GM18873 (cell line): Measurements from ENCODE around the gene DIPK1B.

Experiments used
- ATAC-seq: cut with Tn5 transposase; IDR thresholded peaks from one replicate; pipeline ENCODE4 v1.9.1; 2021; ENCODE audit warnings: mild to moderate bottlenecking, moderate library complexity, moderate number of reproducible peaks; ENCODE audit not compliant: unreplicated experiment, low FRiP score

Gene DIPK1B

DNA sequence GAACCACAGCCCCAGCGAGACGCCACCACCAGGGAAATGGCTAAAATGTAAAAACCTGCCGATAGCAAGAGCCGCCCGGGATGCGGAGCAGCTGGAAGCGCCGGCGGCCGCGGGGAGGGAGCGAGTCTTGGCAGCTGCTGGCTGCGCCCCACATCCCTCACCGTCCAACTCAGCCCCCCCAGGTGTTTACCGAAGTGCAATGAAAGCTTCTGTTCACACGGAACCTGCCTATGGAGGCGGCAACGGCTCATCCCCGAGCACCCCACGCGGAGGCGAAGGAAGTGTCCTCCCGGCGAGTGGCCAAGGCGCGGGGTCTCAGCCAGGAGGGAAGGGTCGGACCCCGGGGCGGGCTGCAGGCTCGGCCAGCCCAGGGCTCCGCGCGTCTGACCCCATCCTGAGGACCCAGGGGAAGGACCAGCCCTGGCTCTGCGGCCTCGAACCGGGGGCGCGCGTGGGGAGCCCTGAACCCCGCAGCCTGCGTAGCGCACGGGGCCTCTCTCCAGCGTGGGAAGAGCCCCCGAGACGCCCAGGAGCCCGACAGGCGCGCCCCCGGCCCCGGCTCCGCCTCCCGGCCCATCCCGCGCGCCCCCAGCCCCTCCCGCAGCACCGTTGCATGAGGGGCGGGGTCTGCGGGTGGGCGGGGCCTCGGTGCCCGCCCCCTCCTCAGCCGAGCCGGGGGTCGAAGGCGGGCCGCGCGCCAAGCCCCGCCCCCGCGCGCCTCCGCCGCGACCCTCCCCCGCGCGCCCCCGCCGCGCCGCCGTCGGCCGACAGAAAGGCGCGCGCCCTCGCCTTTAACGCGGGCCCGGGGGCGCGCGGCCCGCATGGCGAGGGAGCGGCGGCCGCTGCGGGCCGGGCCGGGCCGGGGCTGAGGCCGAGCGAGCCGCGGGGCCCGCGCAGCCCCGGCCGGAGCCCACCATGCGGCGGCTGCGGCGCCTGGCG, at the start of gene DIPK1B:
DIPK1B (plus strand) TSS at position 822 of the 939 bp plus-strand sequence; CDS start at position 916, 94 bp downstream.
- ATAC-seq: no peak

DNA sequence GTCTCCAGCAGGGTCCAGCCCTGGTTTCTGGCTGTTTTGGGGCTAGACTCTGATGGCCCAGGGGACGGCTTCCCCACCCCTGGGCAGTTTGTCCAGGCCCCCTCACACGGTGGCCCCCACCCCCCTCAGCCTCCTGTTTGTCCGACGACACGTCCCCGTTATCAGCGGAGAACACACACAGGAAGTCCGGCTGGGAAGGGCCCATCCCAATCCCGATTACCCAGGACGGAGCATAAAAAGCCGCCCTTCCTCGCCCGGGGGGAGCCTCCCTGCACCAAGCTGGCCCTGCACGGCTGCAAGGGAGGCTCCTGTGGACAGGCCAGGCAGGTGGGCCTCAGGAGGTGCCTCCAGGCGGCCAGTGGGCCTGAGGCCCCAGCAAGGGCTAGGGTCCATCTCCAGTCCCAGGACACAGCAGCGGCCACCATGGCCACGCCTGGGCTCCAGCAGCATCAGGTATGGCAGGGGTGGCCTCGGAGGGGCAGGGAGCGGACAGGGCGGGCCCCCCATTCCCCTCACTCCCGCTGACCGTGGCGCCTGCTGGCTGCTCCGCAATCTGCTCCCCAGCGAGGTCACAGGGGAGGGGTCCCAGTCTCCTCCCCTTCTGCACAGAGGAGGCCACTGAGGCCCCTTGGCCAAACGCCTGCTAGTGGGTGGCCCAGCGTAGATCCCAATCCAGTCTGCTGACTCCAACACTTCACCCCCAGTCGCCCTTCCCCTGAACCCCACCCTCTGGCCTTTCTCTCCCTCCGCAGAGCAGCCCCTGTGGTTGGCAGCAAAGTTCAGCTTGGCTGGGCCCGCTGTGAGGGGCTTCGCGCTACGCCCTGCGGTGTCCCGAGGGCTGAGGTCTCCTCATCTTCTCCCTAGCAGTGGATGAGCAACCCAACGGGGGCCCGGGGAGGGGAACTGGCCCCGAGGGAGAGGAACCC, 49.5 kb upstream of the DIPK1B start, which contains the start of gene EGFL7:
EGFL7 (plus strand) TSS at position 261 of the 926 bp plus-strand sequence. CDS start 5,367 bp downstream, outside the sequence.
- no peak for ATAC-seq

DNA sequence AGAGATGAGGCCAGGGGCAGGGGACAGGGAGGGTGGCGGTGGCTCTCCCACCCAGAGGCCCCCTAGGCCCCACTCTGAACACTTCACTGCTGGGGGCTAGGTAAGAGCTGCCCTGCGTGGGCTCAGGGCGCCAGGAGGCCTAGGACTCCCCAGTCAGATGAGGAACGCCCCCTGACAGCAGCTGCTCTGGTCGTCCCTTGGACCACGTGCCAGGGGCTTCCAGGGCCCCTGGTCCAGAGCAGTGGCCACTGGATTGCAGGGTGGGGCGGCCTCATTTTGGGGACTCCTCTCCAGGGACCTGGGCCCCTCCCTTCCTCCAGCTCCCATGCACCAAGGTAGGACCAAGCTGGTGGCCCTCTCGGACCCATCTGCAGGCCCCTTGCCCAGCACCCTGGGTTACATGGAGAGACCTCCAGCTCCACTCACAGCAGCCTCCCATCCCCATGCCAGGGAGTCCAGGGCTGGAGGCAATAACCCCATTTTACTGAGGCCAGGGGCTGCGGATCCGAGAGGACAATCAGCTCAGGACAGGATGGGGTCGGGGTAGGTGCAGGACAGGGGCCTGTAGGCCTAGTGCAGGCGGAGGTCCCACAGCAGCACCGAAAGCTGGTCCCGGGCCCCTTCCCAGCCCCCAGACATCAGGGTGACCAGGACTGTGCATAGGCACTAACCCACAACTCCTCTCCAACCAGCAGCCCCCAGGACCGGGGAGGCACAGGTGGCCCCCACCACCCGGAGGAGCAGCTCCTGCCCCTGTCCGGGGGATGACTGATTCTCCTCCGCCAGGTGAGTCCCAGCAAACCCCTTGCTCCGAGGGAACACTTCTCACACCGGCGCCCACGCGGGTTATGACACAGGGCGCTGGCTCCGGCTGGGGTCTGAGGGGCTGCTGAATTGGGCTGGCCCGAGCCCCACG, 48.1 kb upstream of the DIPK1B start:
- no peak for ATAC-seq

GRCh38 chr9:136665111-136665703, 47.2 kb upstream of the DIPK1B start:
- ATAC-seq: no peak

DNA sequence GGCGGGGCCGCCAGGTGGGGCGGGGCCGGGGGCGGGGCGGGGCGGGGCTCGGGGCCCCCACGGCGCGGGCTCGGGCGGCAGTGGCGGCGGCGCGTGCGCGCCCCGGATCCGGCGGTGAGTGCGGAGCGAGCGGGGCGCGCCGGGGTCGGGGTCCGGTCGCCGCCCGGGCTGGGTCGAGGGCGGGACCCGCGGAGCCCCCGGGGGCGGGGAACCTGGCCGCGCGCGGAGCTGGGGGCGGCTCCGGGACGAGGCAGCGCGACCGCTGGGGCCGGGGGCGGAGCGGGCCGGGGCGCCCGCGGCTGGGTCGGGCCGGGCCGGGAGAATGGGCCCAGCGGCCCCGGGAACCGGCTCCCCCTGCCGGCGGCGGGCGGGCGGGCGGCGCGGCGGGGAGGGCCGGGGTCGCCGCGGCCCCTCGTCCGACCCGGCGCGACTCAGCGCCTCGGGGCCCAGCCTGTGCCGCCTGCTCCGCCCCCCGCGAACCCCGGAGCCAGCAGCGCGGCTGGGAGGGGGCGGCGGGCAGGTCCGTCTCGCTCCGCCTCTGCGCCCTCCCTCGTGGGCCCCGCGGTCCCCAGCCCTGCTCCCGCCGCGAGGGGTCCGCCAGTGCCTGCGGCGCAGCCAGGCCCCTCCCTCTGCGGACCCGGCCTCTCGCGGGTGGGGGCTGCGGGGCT, 46.5 kb upstream of the DIPK1B start:
- no peak for ATAC-seq

GRCh38 chr9:136666372-136667213, 45.8 kb upstream of the DIPK1B start:
- ATAC-seq: no peak

DNA sequence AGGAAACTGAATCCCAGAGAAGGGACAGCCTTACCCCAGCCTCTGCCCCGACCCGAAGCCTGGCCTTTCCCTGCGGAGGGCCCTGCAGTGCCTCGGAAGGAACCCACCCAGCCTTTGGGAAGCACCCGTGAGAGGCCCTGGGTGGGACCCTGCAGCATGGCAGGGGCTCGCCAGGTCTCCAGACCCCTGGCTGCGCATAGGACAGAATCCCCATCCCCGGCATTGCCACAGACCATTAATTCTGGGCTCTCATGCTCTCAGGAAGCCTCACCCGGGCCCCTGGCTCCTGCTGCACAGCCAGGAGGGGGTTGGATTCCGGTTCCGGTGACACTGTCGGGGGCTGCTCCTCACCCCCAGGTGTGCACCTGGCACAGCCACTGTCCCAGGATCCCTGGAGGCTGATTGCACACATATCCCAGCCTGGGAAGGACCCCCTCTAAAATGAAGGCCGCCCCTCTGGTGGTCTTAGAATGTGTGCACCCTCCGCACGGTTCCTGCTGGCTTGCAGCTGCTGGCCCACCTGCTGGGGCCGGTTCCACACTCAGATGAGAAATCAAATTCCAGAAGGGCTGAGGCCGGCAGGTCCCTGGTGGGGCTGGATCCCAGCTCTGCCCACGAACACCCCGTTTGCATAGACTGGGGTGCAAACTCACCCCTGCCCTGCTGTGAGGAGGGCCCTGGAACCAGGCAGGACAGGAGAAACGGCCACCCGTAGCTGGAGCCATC, 45.0 kb upstream of the DIPK1B start:
- no peak for ATAC-seq

DNA sequence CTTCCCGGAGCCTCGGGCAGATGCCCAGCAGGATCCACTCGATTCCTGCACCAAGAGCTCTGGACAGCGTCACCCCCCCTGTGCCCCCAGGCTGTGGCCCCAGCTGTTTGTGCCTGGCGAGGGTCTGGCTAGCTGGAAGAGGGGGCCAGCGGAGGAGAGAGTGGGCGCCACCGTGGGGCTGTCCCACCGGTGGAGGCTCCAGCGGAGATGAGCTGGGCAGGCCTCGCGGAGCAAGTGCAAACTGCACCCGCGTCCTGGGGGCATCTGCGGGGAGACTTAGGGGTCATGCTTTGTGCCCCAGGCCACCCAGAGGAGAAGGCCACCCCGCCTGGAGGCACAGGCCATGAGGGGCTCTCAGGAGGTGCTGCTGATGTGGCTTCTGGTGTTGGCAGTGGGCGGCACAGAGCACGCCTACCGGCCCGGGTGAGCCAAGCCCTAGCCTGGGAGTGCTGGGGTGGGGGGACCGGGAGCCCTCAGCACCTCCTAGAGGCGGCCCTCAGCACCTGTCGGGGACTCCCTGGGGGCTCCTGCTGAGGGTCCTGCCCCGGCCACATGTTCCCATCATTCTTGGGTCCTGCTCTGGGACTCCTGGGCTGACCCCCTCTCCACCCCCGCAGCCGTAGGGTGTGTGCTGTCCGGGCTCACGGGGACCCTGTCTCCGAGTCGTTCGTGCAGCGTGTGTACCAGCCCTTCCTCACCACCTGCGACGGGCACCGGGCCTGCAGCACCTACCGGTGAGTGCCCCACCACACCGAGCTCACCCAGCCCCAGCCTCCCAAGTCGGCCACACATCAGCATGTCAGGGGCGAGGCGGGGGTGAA, 44.2 kb upstream of the DIPK1B start:
- ATAC-seq: no peak

DNA sequence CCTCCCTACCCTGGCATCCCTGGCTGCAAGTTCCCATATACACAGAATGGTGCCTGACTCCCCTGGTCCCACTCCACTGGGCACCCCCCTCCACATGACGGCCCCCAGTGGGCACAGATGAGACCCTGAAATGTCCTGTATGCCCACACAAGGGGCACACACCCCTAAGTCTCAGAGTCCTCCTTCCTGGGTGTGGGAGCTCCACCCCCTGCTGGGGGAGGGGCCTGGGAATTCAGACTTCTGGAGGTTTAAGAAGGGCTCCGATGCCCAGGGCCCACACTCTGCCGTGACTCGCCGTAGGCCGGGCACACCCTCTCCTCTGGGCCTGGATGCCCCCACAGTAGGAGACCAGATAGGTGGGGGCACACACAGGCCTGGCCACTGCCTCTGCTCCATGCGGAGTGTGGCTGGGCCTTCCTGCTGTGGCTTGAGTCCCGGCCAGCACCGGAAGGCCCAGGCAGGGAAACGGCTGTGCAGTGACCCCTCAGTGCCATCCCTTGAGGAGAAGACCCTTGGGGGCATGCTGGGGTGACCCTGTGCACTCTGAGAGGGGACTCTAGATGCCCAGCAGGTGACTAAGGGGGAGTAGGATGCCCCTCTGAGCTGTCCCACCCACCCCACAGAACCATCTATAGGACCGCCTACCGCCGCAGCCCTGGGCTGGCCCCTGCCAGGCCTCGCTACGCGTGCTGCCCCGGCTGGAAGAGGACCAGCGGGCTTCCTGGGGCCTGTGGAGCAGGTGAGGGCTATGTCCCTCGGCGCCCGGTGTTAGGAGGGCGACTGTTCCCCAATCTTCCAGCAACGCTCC, 43.2 kb upstream of the DIPK1B start:
- no peak for ATAC-seq

DNA sequence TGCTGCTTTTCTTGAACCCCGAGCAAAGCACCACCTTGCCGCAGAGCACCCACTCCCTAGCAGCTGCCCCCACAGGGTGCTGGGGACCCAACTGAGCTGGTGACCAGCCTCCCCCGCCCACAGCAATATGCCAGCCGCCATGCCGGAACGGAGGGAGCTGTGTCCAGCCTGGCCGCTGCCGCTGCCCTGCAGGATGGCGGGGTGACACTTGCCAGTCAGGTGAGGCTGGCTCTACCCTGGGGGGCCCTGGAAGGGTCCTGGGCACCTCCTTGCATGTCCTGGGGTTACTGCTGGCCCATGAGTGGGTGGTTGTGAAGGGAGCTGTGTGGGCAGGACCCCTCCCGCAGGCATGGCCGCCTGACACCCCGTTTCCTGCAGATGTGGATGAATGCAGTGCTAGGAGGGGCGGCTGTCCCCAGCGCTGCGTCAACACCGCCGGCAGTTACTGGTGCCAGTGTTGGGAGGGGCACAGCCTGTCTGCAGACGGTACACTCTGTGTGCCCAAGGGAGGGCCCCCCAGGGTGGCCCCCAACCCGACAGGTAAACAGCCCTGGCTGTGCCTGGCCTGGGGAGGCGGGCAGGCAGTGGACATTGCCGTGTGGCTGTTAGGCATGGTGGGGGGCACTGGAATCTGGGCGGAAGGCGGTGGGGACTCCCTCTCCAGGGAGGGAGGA, 42.4 kb upstream of the DIPK1B start:
- no peak for ATAC-seq

DNA sequence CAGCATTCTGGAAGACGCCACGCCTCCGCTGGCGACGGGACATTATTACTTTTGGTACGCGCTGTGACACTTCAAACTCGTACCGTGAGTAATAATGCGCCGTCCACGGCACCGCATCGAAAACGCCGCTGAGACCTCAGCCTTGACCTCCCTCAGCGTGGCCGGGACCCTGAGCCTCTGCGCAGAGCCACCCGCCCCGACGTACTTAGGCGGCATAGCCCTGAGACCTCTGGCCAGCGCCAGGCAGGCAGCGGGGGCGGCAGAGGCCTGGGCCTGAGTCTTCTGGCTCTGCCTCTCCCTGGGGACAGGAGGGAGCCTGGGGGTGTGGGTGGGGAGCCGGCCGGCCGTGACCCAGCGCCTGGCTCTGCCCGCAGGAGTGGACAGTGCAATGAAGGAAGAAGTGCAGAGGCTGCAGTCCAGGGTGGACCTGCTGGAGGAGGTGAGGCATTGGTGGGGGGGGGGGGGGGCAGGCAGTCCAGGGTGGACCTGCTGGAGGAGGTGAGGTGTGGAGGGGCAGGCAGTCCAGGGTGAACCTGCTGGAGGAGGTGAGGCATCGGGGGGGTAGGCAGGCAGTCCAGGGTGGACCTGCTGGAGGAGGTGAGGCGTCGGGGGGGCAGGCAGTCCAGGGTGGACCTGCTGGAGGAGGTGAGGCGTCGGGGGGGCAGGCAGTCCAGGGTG, 41.7 kb upstream of the DIPK1B start:
- no peak for ATAC-seq

DNA sequence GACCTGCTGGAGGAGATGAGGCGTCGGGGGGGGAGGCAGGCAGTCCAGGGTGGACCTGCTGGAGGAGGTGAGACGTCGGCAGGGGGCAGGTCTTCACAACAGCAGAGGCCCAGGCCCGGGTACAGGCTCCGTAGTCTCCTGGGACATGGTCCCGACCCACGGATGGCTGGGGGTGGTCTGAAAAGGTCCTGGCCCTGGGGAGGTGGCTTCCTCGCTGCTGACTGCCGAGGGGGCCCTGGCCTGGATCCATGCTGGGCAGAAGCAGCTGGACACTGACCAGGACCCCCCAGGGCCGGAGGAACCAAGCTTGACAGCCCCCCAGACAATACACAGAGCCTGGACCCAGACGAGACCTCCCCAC, 41.1 kb upstream of the DIPK1B start:
- no peak for ATAC-seq

DNA sequence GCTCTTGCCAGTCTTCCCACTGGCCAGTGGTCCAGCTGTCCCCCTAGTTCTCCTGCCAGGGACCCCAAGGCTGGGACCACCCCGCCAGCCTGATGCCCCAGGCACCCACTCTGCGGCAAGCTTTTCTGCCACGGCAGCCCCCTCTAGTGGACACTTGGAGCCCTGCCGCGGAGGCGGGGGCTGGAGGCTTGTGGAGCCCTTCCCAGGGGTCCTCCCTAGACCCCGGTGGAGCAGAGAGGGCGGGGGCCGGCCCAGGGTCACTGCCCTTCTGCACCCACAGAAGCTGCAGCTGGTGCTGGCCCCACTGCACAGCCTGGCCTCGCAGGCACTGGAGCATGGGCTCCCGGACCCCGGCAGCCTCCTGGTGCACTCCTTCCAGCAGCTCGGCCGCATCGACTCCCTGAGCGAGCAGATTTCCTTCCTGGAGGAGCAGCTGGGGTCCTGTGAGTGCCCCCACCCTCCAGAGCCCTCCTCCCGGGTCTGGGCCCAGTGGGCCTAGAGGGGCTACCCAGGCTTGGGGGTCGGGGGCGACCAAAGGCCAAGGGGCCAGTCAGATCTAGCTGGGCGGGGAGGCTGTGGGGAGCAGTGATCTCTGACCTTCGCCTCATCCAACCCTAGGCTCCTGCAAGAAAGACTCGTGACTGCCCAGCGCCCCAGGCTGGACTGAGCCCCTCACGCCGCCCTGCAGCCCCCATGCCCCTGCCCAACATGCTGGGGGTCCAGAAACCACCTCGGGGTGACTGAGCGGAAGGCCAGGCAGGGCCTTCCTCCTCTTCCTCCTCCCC, 40.5 kb upstream of the DIPK1B start:
- ATAC-seq: no peak

- ATAC-seq: no peak
These were observed 39.8 kb upstream of the DIPK1B start for GRCh38 chr9:136672431-136673087.
